HepG2 (cell line): ENCODE data around the gene TMEM182. TPM values are rescaled to one million over a fixed set of nuclear protein-coding genes. Genes with fewer than 3 reads are reported as not detected.

Experiments used
- AGO1 ChIP-seq: fragments of 200-400 bp; formaldehyde crosslinking; IDR thresholded peaks from 2 replicates; pipeline ENCODE4 v1.6.1; 2017; ENCODE audit warnings: mild to moderate bottlenecking, low read depth, low read length, moderate library complexity; ENCODE audit not compliant: poor library complexity, severe bottlenecking
- ARNT ChIP-seq: fragments of 450-650 bp; IDR thresholded peaks from 2 replicates; pipeline ENCODE4 v1.6.1; 2017
- CAMTA2 ChIP-seq: sonication (generic); formaldehyde crosslinking; IDR thresholded peaks from 2 replicates; pipeline ENCODE4 v1.4.0; 2020; ENCODE audit warnings: mild to moderate bottlenecking, missing genetic modification reagents, borderline replicate concordance
- FIP1L1 ChIP-seq: fragments of 200-400 bp; formaldehyde crosslinking; IDR thresholded peaks from 2 replicates; pipeline ENCODE4 v1.6.1; 2018; ENCODE audit warnings: low read depth, mild to moderate bottlenecking, low read length, moderate library complexity, borderline replicate concordance; ENCODE audit not compliant: insufficient read depth
- GABPB1 ChIP-seq: IDR thresholded peaks from 2 replicates; pipeline ENCODE4 v1.6.1; 2016; ENCODE audit warnings: mild to moderate bottlenecking, missing genetic modification reagents, moderate library complexity, missing compliant biosample characterization
- POLR2AphosphoS5 ChIP-seq: IDR thresholded peaks from 2 replicates; pipeline ENCODE4 v1.6.1; 2012; ENCODE audit warnings: low read depth, low read length
- RBAK ChIP-seq: sonication (generic); formaldehyde crosslinking; IDR thresholded peaks from 2 replicates; pipeline ENCODE4 v1.5.1; 2020; ENCODE audit warnings: mild to moderate bottlenecking, missing genetic modification reagents
- SATB2 ChIP-seq: sonication (generic); formaldehyde crosslinking; IDR thresholded peaks from 2 replicates; pipeline ENCODE4 v1.5.0; 2020; ENCODE audit warnings: missing genetic modification reagents
- SRSF1 ChIP-seq: fragments of 200-400 bp; formaldehyde crosslinking; optimal IDR thresholded peaks from 2 replicates; pipeline ENCODE3; 2017; ENCODE audit warnings: mild to moderate bottlenecking, low read depth, low read length, moderate library complexity
- YEATS2 ChIP-seq: sonication (generic); formaldehyde crosslinking; IDR thresholded peaks from 2 replicates; pipeline ENCODE4 v1.4.0; 2020; ENCODE audit warnings: missing genetic modification reagents, borderline replicate concordance
- ZBTB42 ChIP-seq: sonication (generic); formaldehyde crosslinking; IDR thresholded peaks from 2 replicates; pipeline ENCODE4 v1.5.0; 2020; ENCODE audit warnings: mild to moderate bottlenecking, missing genetic modification reagents
- ZNF101 ChIP-seq: sonication (generic); formaldehyde crosslinking; IDR thresholded peaks from 2 replicates; pipeline ENCODE4 v1.4.0; 2020; ENCODE audit warnings: mild to moderate bottlenecking, low read depth, missing genetic modification reagents, borderline replicate concordance
- ZNF20 ChIP-seq: sonication (generic); formaldehyde crosslinking; IDR thresholded peaks from 2 replicates; pipeline ENCODE4 v1.4.0; 2020; ENCODE audit warnings: mild to moderate bottlenecking, moderate library complexity, missing genetic modification reagents
- ZNF598 ChIP-seq: sonication (generic); formaldehyde crosslinking; IDR thresholded peaks from 2 replicates; pipeline ENCODE4 v1.5.1; 2020; ENCODE audit warnings: mild to moderate bottlenecking, missing genetic modification reagents, borderline replicate concordance
- ZNF772 ChIP-seq: sonication (generic); formaldehyde crosslinking; IDR thresholded peaks from 2 replicates; pipeline ENCODE4 v1.5.0; 2020; ENCODE audit warnings: mild to moderate bottlenecking, missing genetic modification reagents
- ZSCAN21 ChIP-seq: sonication (generic); formaldehyde crosslinking; IDR thresholded peaks from 2 replicates; pipeline ENCODE4 v1.8.0; 2022; ENCODE audit warnings: mild to moderate bottlenecking, missing genetic modification reagents, moderate library complexity, borderline replicate concordance
- ZSCAN31 ChIP-seq: sonication (generic); formaldehyde crosslinking; IDR thresholded peaks from 2 replicates; pipeline ENCODE4 v1.5.0; 2020; ENCODE audit warnings: low read depth, mild to moderate bottlenecking, missing genetic modification reagents
- polyA plus RNA-seq, 8 experiments: library from polyadenylated mRNA; depleted of rRNA in 3 of 8; stranded (reverse) in 7 of 8; unstranded in 1 of 8; fragments of >200 nt; fragmentation: Illumina TruSeq in 4 of 8; extraction: Trizol in 4 of 8; gene quantifications; 2 replicates each; pipeline versions ENCODE4 v1.2.1 to v1.2.3, GENCODE V29; 2011 to 2016; ENCODE audit warnings: low read depth in 4 of 8, missing spikeins in 1 of 8, mixed read lengths in 1 of 8; ENCODE audit not compliant: insufficient read depth in 1 of 8
- total RNA-seq, 5 experiments: library from RNA; depleted of rRNA; stranded (reverse); fragments of >200 nt; fragmentation: Illumina TruSeq; extraction: Trizol; gene quantifications; 2 replicates each; pipeline ENCODE4 v1.2.3, GENCODE V29; 2016; ENCODE audit warnings: low read depth in 1 of 5
- TF ChIP-seq, protein P1 (sequence below): sonication (generic); formaldehyde crosslinking; IDR thresholded peaks from 2 replicates; pipeline ENCODE4 v1.5.1; 2020; ENCODE audit warnings: missing genetic modification reagents, mild to moderate bottlenecking, borderline replicate concordance
- TF ChIP-seq, protein P2 (sequence below): sonication (generic); formaldehyde crosslinking; IDR thresholded peaks from 2 replicates; pipeline ENCODE4 v1.5.0; 2020; ENCODE audit warnings: mild to moderate bottlenecking, missing genetic modification reagents
- TF ChIP-seq, protein P3 (sequence below): sonication (generic); formaldehyde crosslinking; IDR thresholded peaks from 2 replicates; pipeline ENCODE4 v1.4.0; 2020; ENCODE audit warnings: low read depth, mild to moderate bottlenecking, missing genetic modification reagents
- TF ChIP-seq, protein P4 (sequence below): sonication (generic); formaldehyde crosslinking; IDR thresholded peaks from 2 replicates; pipeline ENCODE4 v1.9.0; 2022; ENCODE audit warnings: missing genetic modification reagents, mild to moderate bottlenecking, borderline replicate concordance

The TMEM182 gene
- total and polyA plus RNA-seq, 2 of the 13 experiments (the other 11 are each of a cell fraction or from before 2014, with no cell fraction given): 8.7 to 8.9 TPM

DNA sequence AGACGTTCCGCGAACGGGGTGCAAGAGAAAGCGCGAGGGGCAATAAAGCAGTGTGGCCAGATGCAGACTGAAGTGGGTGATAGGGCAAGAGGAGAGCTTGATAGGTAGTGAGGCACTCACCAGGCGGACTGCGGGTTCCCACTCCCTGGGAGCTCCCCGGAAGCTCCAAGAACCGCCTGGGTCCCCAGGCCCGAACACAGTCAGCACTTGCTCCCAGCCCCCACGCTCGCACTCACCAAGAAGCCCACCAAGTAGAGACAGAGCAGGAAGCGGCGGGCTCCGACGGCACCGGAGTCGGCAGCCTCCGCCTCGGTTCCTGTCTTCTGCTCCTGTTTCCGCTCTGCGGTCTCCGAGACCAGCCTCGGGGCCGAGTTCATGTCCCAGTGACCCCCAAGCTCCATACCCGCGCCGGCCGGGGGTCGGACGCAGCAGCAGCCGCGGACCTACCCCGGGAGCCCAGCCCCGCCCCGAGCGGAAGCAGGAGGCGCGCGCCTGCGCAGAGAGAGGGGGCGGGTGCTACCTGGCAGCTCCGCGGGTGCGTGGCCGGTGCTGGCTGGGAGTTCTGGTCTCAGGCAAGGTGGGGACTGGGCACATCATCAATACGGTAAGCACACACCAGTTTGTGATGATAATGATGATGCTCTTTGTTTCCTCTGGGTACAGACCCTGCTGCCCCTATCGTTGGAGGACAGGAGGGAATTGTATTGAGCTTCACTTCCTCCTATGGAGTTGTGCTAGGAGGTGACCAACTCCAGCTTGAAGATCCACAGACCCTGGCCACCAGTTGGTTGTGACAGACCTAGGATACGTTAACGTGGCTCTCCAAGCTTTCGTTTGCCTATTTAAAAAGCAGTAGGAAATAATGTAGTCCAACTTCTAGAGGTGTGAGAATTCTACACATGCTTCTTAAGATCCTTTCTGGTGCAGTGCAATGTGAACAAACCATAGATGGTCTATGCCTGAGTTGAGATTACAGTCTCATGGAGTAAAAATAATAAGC is 25.1 kb upstream of the TMEM182 start (continued):
- TF ChIP-seq RBAK (CRISPR knock-in tag) (0 out of 2 replicates have a peak, but pooled peaks have one; percentile 13), ARNT (no peak), ZNF598 (CRISPR knock-in tag) (peak; percentile 83), ZNF101 (CRISPR knock-in tag) (no peak), ZBTB42 (CRISPR knock-in tag) (0 out of 2 replicates have a peak, but pooled peaks have one; percentile 65), YEATS2 (CRISPR knock-in tag) (peak; percentile 66; the same call in 1 of the 2 replicates), POLR2AphosphoS5 (peak; percentile 92), ZNF20 (CRISPR knock-in tag) (no peak), SRSF1 (peak; percentile 96), CAMTA2 (CRISPR knock-in tag) (peak; percentile 63; the same call in 1 of the 2 replicates), FIP1L1 (0 out of 2 replicates have a peak, but pooled peaks have one; percentile 29), SATB2 (CRISPR knock-in tag) (no peak), ZSCAN31 (CRISPR knock-in tag) (peak; percentile 70; the same call in 1 of the 2 replicates), ZSCAN21 (CRISPR knock-in tag) (peak; percentile 67), AGO1 (peak; percentile 63), ZNF772 (0 out of 2 replicates have a peak, but pooled peaks have one; percentile 83), GABPB1 (CRISPR knock-in tag) (peak; percentile 97)
- TF ChIP-seq, protein P1, sequence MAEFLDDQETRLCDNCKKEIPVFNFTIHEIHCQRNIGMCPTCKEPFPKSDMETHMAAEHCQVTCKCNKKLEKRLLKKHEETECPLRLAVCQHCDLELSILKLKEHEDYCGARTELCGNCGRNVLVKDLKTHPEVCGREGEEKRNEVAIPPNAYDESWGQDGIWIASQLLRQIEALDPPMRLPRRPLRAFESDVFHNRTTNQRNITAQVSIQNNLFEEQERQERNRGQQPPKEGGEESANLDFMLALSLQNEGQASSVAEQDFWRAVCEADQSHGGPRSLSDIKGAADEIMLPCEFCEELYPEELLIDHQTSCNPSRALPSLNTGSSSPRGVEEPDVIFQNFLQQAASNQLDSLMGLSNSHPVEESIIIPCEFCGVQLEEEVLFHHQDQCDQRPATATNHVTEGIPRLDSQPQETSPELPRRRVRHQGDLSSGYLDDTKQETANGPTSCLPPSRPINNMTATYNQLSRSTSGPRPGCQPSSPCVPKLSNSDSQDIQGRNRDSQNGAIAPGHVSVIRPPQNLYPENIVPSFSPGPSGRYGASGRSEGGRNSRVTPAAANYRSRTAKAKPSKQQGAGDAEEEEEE: 0 out of 2 replicates have a peak, but pooled peaks have one; percentile 52
- TF ChIP-seq, protein P2, sequence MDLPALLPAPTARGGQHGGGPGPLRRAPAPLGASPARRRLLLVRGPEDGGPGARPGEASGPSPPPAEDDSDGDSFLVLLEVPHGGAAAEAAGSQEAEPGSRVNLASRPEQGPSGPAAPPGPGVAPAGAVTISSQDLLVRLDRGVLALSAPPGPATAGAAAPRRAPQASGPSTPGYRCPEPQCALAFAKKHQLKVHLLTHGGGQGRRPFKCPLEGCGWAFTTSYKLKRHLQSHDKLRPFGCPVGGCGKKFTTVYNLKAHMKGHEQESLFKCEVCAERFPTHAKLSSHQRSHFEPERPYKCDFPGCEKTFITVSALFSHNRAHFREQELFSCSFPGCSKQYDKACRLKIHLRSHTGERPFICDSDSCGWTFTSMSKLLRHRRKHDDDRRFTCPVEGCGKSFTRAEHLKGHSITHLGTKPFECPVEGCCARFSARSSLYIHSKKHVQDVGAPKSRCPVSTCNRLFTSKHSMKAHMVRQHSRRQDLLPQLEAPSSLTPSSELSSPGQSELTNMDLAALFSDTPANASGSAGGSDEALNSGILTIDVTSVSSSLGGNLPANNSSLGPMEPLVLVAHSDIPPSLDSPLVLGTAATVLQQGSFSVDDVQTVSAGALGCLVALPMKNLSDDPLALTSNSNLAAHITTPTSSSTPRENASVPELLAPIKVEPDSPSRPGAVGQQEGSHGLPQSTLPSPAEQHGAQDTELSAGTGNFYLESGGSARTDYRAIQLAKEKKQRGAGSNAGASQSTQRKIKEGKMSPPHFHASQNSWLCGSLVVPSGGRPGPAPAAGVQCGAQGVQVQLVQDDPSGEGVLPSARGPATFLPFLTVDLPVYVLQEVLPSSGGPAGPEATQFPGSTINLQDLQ (CRISPR knock-in tag): 0 out of 2 replicates have a peak, but pooled peaks have one; percentile 10
- TF ChIP-seq, protein P3, sequence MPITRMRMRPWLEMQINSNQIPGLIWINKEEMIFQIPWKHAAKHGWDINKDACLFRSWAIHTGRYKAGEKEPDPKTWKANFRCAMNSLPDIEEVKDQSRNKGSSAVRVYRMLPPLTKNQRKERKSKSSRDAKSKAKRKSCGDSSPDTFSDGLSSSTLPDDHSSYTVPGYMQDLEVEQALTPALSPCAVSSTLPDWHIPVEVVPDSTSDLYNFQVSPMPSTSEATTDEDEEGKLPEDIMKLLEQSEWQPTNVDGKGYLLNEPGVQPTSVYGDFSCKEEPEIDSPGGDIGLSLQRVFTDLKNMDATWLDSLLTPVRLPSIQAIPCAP (CRISPR knock-in tag): no peak
- TF ChIP-seq, protein P4, sequence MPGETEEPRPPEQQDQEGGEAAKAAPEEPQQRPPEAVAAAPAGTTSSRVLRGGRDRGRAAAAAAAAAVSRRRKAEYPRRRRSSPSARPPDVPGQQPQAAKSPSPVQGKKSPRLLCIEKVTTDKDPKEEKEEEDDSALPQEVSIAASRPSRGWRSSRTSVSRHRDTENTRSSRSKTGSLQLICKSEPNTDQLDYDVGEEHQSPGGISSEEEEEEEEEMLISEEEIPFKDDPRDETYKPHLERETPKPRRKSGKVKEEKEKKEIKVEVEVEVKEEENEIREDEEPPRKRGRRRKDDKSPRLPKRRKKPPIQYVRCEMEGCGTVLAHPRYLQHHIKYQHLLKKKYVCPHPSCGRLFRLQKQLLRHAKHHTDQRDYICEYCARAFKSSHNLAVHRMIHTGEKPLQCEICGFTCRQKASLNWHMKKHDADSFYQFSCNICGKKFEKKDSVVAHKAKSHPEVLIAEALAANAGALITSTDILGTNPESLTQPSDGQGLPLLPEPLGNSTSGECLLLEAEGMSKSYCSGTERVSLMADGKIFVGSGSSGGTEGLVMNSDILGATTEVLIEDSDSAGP: peak; percentile 91
